ENCODE data around the gene ZBTB48.

- TF ChIP-seq, protein P1, sequence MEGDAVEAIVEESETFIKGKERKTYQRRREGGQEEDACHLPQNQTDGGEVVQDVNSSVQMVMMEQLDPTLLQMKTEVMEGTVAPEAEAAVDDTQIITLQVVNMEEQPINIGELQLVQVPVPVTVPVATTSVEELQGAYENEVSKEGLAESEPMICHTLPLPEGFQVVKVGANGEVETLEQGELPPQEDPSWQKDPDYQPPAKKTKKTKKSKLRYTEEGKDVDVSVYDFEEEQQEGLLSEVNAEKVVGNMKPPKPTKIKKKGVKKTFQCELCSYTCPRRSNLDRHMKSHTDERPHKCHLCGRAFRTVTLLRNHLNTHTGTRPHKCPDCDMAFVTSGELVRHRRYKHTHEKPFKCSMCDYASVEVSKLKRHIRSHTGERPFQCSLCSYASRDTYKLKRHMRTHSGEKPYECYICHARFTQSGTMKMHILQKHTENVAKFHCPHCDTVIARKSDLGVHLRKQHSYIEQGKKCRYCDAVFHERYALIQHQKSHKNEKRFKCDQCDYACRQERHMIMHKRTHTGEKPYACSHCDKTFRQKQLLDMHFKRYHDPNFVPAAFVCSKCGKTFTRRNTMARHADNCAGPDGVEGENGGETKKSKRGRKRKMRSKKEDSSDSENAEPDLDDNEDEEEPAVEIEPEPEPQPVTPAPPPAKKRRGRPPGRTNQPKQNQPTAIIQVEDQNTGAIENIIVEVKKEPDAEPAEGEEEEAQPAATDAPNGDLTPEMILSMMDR (IDR thresholded peaks at IDR 0.05): no peak
- TF ChIP-seq POLR2A (IDR thresholded peaks at IDR 0.05): no peak
Observed at GRCh38 chr1:6570987-6571386, 8.8 kb upstream of the ZBTB48 start.

Measured in adrenal gland (tissue), 5 donors.